HT1080 (cell line): ENCODE results near the gene KCNH3. TPM values are rescaled to one million over a fixed set of nuclear protein-coding genes. Genes with fewer than 3 reads are reported as not detected.
"Not testable (repeated sequence)": the region's sequence is repeated elsewhere in the genome, so short reads cannot be mapped to it uniquely, and the experiment has no call there.

ENCODE experiments used
- DNase-seq: peaks from one replicate; pipeline ENCODE4 v3.0.0-alpha.2; 2015; ENCODE audit warnings: low read depth
- total RNA-seq: library from RNA; depleted of rRNA; stranded (reverse); fragments of >200 nt; shearing (Covaris generic); gene quantifications from 2 replicates; pipeline ENCODE4 v1.2.3, GENCODE V29; 2014

KCNH3 gene
- total RNA-seq, 1 experiment from 2014 or later = 5.2 TPM

DNA sequence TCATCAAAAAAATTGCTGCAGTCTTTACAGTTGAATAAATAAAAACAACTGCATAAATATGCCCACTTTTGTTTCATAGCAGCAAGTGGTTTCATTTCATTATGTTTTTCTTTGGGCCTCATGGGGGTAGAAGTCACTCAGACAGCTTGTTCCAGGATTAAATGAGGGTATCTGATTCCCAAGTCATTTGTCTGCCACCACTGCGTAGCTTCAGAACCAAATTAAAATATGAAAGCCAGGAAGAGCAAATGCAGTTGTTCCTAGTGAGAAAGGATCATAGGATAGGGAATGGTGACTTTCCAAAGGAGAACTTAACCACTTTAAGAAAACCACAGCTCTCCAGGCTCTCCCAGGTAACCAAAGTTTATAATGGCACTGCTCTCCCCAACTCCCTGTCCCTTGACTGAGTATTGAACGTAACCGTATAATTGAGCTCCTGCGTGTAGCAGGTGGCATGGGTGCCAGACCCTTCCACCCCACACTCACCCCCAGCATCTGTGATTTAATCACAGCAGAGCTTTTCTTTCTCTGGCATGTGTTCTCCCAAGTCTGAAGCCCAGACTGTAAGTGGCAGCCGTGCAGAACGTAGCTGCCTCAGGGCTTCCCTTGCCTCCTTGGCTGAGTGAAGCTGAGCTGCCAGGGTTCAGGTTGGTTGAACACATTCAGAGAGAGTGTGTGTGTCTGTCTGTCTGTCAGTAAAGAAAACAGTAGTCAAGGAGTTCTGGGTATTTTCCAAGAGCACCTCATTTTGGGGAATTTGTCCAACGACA, 11.3 kb upstream of the KCNH3 start:
- no peak for DNase-seq

DNA sequence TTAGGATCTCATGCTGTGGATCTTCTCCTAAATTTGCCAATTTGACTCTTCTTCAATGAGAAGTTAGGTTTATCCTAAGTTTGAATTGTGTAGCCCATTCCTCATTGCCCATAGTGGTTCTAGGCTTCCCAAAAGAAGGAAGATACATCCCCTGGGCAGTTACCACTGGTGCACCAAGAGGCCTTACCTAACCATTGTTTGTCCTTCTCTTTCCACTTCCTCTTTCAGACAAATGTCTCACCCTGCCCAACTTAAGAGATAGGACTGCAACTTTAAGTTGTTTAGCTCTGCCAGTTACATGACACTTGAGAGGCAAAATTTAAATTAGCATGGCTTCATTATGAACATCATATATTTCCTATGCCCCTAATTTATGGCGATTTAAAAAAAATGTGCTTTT, 9.4 kb upstream of the KCNH3 start:
- no peak for DNase-seq

DNA sequence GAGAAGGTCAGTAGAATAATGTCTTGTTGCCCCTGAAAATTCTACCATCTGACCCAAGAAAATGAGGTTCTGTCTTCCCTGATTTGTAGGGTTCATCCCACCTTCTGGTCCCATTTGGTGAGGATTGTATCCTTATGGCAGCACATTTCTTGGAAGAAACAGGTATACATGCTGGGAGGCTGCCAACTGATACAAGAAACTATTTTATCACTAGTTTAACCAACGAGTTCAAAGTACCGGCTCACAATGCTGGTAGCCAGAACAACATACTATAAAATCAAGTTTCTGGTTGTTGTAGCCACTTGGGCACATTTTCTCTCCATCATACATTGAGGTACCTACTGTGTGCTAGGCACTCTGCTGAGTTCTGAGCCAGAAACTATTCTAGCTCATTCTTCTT, 7.1 kb upstream of the KCNH3 start:
- DNase-seq = no peak

DNA sequence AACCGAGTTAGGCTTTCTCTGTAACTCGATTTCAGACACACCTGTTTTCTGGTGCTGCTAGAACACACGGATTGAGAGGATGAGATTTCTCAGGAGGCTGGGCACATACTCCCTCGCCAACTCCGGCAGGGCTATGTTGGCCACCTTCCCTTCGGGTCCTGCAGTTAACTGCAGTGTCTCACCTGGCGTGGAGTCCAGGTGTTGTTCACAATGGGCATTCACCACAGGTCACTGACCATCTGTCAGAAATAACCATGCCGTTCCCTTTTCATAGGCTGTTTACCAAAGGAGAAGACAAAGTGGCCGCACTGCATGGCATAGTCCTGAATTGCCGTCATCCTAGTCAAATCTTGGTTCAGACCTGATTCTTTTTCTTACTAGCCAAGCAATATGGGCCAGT, 5.5 kb upstream of the KCNH3 start:
- DNase-seq = no peak

DNA sequence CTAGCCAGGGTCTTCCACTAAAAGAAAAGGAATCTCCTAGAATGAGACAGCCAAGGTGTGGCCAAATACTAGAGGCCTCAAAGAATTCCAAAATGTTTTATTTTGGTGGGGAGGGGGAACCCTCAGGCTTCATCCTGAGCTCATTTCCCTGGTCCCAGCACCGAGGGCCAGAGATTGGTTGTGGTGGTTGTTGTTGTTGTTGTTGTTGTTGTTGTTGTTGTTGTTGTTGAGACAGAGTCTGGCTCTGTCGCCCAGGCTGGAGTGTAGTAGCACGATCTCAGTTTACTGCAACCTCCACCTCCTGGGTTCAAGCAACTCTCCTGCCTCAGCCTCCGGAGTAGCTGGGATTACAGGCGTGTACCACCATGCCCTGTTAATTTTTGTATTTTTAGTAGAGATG, 4.7 kb upstream of the KCNH3 start:
- DNase-seq = not testable (repeated sequence)

DNA sequence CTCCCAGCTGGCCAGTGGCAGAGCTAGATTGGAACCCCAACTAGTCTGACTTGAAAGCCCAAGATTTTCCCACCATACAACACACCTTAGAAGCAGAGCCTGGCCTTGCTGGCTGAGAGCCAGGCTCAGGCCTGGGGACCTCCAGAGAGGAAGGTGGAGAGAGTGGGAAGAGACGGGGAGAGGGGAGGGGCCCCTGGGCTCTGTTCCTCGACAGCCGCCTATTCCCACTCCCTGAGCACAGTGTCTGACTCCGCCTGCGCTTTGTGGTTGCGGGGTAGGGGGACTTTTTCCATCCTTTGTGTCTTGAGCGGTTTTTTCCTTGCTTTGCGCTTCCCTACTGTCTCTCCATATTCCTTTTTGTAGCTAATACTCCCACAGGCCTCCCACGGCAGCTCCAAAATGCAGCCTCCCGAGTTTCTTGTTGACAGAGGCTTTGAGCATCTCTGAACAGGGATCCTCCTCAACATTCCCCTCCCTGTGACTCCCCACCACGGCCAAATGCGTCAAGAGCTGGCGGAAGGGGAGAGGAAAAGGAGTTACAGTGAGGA, 4.0 kb upstream of the KCNH3 start:
- DNase-seq = no peak

DNA sequence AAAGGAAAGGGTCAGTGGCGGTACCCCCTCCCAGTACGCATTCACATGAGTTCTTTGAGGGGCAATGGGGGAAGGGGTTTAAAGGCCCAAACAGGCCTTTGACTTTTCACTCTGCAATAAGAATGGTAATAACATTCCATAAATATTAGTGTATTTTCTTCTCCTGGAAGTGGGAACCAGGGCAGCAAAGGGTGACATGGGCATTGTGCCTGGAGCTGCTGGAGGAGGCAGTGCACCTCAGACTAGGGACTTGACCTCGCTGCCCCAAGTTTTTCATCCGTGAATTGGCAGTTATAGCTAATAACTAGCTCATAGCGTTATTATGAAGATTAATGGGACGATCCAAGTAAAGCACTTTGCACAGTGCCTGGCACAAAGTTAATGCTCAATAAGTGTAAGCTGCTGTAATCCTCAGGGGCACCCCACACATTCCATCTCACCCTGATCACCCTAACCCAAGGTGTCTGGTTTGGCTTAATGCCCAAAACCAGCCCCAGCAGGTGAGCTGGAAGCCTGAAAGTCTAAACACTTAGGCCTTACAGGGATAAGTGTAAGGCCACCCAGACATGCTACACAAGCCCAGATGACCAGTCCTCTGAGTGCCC, 2.8 kb upstream of the KCNH3 start:
- DNase-seq = no peak

DNA sequence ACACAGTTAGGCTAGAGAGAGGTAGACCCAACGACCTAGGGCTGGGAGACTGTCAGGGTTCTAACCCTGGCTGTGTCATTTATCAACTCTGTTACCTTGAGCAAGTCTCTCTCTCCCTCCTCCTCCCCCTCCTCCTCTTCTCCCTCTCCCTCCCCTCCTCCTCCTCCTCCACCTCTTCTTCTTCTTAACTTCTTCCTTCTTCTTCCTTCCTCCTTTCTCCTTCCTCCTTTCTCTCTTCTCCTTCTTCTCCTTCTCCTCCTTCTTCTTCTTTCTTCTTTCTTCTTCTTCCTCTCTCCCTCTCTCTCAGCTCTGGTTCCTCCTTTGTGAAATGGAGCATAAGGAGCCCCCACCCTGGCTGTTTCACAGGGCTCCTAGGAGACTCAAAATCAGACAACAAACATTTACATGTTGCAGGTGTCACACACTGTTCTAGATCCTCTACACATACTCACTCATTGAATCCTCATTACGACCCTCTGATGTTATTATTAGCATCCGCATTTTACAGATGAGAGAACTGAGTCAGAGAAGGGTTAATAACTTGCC, 2.2 kb upstream of the KCNH3 start:
- no peak for DNase-seq

DNA sequence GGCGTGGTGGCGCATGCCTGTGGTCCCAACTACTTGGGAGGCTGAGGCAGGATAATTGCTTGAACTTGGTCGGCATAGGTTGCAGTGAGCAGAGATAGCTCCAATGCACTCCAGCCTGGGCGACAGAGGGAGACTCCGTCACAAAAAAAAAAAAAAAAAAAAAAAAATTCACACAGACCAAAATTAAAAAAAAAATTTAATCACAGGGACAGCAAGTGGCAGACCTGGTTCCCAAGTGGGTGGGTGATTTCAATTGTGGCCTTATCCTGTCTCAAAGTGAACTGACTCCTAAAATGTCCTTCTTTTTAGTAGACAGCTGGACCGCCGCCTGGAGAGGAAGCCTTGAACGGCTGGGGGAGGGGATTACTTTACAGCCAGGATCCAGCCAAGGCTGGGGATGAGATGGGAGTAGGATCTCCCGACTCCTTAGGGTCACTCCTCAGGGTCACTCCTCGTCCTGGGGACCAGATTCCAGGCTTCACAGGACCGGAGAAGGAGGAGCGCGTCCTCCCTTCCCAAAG, 1.5 kb upstream of the KCNH3 start:
- no peak for DNase-seq

DNA sequence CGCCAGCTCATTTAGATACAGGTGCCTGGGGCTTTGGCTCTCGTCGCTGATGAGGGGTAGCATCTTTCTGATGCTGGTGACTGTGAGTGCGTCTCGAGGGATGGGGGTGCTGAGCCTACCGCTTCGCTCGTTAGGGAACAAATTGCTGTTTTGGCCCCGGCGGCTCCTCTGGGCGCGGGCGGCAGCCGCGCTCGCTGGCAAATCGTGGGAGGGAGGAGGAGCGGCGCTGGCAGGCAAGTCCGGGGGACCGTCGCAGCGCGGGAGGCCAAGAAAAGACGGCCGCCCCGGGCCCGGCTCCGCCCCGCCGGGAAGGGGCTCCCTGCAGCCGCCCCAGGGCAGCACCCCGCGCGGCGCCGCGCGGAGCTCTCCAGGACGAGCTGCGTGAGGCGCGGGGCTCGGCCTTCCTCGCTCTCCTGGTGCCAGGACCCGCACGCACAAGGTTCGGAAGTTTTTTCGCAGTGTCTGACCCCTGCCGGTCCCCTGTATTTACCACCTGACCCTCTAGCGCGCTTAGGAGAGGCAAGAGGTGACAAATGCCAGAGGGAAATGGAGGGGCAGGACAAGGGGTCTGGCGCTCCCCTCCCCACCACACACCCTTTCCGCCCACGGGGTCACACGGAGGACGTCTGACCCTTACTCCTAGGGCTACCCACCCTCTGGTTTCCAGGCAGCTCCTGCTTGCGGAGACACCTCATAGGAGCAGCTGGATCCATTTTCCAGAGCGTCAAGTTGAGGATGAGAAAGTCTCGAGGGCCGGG, 899 bp upstream of the KCNH3 start:
- DNase-seq = no peak

DNA sequence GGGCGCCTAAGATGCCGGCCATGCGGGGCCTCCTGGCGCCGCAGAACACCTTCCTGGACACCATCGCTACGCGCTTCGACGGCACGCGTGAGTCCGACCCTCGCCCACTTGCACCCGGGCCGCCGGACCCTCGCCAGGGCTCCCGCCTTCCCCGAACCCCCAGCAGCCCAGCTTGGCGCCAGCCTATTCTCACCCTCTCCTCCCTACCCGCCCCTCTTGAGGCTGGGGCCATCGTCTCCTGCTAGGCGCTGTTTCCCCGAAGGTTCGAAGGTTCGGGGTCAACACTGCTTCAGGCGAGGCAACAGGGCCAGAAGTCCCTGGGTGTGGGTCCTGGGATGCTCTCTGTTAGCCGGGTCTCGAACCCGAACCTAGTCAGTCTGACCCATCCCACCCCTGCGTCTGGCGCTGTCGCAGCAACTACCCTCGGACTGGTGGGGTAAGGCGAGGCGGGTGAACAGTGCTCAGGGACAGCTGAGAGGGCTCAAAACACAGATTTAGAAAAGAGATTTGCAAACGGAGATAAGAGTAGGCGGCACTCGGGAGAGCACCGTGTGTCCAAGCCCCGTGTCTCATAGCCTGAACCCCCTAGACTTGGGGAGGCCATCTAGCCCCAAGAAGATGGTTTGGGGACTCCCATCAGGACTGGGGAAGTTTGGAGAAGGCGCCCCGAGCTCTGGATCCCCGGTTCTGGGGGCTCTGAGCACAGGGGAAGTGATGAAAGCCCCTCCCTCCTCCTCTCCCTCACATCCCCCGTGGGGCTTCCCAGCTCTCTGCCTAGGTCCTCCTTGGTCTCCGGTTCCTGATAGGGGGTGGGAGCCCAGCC, 787 bp downstream of the KCNH3 start:
- DNase-seq = no peak

DNA sequence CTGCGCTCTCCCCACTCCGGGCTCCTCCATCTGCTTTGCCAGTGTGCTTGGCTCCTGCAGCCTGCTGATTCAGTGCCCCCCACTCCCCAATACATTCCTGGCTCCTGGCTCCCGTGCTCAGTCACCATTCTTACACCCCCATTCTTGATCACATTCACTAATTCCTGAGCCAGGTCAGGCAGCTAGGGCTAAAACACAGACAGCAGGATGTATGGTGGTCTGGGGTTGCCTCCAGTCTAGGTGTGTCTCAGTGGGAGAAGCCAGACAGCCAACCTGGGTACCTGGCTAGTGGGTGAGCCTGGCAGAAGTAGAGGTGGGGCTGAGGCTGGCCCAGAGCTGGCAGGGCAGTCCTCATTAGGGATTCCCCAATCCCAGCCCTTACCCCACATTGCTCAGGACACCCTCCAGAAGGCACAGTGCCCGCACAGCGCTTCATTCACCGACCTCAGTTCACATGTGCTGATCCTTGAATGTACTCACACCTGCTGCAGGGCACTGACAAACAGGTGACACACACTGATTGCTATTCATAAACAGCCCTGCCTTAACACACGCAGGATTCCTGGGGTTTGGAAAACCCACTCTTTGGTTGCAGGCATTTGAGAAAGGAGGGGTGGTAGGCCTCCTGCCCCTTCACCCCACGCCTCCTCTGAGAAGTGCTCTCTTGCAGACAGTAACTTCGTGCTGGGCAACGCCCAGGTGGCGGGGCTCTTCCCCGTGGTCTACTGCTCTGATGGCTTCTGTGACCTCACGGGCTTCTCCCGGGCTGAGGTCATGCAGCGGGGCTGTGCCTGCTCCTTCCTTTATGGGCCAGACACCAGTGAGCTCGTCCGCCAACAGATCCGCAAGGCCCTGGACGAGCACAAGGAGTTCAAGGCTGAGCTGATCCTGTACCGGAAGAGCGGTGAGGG, 1.7 kb downstream of the KCNH3 start:
- DNase-seq = no peak

DNA sequence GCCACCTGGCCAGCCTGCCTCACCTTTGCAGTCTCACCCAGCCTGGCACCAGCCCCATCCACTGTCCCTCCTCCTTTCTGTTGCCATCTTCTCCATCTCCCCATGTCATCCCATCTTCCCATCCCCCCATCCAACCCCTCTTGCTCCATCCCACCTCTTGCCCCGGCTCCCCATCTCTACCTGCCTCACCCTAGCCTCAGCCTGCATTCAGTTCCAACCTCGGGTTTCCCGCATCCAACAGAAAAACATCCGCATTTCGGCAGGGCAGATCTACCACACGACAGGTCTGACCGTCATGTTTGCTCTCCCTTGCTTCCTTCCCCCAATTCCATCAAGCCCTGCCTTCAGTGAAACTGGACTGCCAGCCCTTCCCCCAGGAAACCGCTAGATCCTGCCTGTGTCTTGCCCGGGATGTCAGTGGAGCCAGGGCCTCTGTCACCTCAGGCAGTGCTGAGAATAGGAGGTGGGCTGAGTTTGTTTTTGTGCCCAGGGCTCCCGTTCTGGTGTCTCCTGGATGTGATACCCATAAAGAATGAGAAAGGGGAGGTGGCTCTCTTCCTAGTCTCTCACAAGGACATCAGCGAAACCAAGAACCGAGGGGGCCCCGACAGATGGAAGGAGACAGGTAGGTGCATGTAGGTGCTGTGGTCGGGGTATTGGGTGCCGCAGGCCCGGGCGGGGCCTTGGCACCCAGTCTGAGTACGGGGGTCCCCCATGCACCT, 2.5 kb downstream of the KCNH3 start:
- no peak for DNase-seq

DNA sequence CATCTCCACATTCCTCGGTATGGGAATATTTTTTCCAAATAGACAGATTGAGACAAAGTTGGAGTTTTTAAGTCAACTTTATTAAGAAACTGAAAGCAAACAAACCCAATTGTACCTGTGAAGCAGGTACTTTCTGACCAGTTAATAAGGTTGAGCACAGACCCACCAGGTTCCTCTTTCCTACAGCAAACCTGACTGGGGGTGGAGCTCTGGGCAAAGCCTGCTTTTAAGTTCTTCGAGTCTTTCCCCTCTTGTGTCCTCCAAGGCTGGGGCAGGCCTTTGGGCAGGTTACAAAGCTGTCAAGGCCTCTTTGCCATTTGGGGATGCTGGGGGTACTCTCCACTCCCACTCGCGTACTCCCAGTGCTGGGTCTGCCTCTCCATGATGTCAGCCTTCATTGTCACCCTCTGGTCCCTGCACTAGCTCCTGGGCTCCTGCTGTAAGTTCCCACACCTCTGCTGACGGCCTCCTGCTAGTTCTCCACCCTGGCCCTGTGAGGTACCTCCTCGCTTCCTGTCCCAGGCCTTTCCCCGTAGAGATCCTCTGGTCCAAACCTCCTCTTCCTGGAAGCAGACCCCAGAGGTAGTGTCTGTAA, 3.2 kb downstream of the KCNH3 start:
- DNase-seq = no peak

DNA sequence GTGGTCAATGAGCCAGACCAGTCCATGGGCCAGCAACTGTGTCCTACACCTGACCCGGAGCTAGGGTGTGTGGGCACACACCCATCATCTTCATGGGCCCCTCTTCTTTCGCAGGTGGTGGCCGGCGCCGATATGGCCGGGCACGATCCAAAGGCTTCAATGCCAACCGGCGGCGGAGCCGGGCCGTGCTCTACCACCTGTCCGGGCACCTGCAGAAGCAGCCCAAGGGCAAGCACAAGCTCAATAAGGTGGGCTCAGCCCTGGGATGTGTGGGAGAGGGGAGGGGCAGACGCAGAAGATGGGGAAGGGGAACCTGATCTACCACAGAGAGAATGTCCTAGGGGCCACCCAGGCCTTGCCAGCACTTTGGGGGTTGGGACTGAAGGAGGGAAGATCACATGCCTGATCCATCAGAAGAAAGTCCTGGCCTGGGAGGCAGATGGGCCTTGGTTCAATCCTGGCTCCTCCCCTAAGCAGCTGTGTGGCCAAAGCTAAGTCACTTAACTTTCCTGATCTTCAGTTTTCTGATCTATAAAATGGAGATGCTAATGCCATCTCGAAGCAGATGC, 3.8 kb downstream of the KCNH3 start:
- DNase-seq = no peak

DNA sequence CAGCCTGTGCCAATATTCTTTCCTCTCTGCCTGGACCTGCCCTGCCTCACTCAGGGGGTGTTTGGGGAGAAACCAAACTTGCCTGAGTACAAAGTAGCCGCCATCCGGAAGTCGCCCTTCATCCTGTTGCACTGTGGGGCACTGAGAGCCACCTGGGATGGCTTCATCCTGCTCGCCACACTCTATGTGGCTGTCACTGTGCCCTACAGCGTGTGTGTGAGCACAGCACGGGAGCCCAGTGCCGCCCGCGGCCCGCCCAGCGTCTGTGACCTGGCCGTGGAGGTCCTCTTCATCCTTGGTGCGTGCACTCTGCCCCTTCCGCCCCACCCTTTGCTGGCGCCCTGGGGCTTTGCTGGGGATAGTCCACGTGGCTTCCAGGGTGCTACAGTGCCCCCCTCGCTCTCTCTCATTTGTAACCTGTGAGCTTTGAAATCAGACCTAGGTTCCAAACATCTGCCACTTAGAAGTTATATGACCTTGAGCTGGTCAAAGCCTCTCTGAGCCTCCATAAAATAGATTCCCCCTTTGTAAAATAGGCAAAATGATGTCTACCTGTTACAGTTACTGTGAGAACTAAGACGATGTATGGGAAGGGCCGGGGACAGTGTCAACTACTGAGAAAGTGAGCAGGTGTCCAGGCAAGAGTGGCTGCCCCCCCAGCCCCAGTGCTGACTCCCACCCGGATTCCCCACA, 4.5 kb downstream of the KCNH3 start:
- no peak for DNase-seq

DNA sequence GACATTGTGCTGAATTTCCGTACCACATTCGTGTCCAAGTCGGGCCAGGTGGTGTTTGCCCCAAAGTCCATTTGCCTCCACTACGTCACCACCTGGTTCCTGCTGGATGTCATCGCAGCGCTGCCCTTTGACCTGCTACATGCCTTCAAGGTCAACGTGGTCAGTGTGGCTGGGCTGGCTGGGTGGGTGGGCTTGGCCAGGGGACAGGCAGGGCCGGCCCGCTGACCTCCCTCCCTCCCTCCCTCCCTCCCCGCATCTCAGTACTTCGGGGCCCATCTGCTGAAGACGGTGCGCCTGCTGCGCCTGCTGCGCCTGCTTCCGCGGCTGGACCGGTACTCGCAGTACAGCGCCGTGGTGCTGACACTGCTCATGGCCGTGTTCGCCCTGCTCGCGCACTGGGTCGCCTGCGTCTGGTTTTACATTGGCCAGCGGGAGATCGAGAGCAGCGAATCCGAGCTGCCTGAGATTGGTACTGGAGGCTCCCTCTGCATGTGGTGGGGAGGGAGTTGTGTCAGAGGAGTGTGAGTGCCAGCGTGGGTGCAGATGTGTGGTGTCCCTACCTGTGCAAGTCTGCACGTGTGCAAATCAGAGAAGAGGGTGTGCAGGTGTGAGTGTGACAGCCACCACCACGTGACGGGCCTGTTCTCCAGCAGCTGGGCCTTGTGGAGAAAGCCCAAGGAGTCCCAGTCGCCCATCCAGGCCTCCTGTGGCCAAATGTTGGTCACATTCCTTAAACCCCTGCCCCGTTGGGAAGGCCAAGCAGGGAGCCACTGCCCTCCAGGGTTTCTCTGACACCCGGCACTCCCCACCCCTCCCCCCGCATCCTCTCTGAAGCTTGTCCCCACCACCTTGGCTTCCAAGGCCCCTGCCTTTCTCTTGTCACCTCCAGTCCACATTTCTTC, 5.3 kb downstream of the KCNH3 start:
- no peak for DNase-seq
